Lung (tissue), 12 donors: Measurements from ENCODE around the gene SEMA3A. TPM values are rescaled to one million over a fixed set of nuclear protein-coding genes. Genes with fewer than 3 reads are reported as not detected.
A peak's percentile ranks its signal among the peaks of the same experiment; 100 is the strongest.

Experiments used
- ATAC-seq: fragments of 200-7000 bp; cut with Tn5 transposase; one replicate; pipeline ENCODE4 v1.9.1; 2020; ENCODE audit warnings: moderate number of reproducible peaks; ENCODE audit not compliant: insufficient read depth, low FRiP score
- DNase-seq, 3 donors: peaks; one replicate each; pipeline ENCODE4 v3.0.0-alpha.2; 2013 to 2017
- H3K27ac ChIP-seq, 2 donors: one replicate each; pipeline ENCODE4 v1.5.1; 2013; ENCODE audit warnings: mild to moderate bottlenecking in 2 of 2, moderate library complexity in 2 of 2, control low read depth in 1 of 2, inconsistent platforms in 1 of 2, low read depth in 1 of 2, low read length in 1 of 2
- H3K27me3 ChIP-seq, 3 donors: one replicate each; pipeline ENCODE4 v1.5.1; 2013; ENCODE audit warnings: low read length in 2 of 3; ENCODE audit not compliant: control insufficient read depth in 3 of 3, insufficient read depth in 3 of 3
- H3K36me3 ChIP-seq, 4 donors: one replicate each; pipeline ENCODE4 v1.5.1; 2013; ENCODE audit warnings: low read length in 4 of 4, mild to moderate bottlenecking in 1 of 4, moderate library complexity in 1 of 4; ENCODE audit not compliant: control insufficient read depth in 4 of 4, insufficient read depth in 4 of 4
- H3K4me1 ChIP-seq, 5 donors: one replicate each; pipeline ENCODE4 v1.5.1; 2013; ENCODE audit warnings: low read length in 5 of 5, mild to moderate bottlenecking in 2 of 5, moderate library complexity in 1 of 5; ENCODE audit not compliant: control insufficient read depth in 5 of 5, insufficient read depth in 5 of 5
- H3K4me3 ChIP-seq: one replicate; pipeline ENCODE4 v1.5.1; 2013; ENCODE audit warnings: mild to moderate bottlenecking, control low read depth, moderate library complexity
- H3K9ac ChIP-seq, 2 donors: one replicate each; pipeline ENCODE4 v1.5.1; 2013; ENCODE audit warnings: low read length in 2 of 2, control low read depth in 1 of 2; ENCODE audit not compliant: insufficient read depth in 1 of 2
- H3K9me3 ChIP-seq, 4 donors: one replicate each; pipeline ENCODE4 v1.5.1; 2013; ENCODE audit warnings: low read length in 3 of 4, mild to moderate bottlenecking in 1 of 4, moderate library complexity in 1 of 4; ENCODE audit not compliant: control insufficient read depth in 4 of 4, insufficient read depth in 3 of 4
- CTCF ChIP-seq: IDR thresholded peaks from 2 replicates; pipeline ENCODE4 v1.5.1; 2012; ENCODE audit warnings: mild to moderate bottlenecking; ENCODE audit errors: control extremely low read depth, extremely low read depth
- WGBS, 2 donors: extraction: QIAGEN DNeasy Blood & Tissue Kit; methylation state at CpG; one replicate each; pipeline ENCODE4 v1.1.7; 2013; 5-methylcytosine and 5-hydroxymethylcytosine counted together
- polyA plus RNA-seq, 2 donors: library from polyadenylated mRNA; stranded (reverse); fragments of 200-250 nt; gene quantifications; one replicate each; pipeline ENCODE4 v1.2.1, GENCODE V29; 2013
- total RNA-seq, 2 donors: library from RNA; depleted of rRNA in 1 of 2; stranded (reverse); fragments of >200 nt in 1 of 2; gene quantifications; one replicate each; pipeline ENCODE4 v1.2.1, GENCODE V29; 2014 to 2021
- donor health status: control.
- donor health status: control.
- donor health status: Bipolar disorder and iron deficiency.
- donor health status: healthy.
- donor health status: DM: yes; HTN: yes; CAD: no.

Gene SEMA3A
- total and polyA plus RNA-seq, 4 donors: 0.79 to 21.4 (median 5.5) TPM

GRCh38 chr7:84105586-84105985 lies 89.0 kb downstream of the SEMA3A start:
- no peaks in the 10 kb centered on the region for H3K27me3 ChIP-seq
- peaks cover 0 to 34% (median 0%) of the 10 kb centered on the region in 5 donors for H3K4me1 ChIP-seq
- H3K27ac ChIP-seq: no peak overlapping the region
- no peak for TF ChIP-seq CTCF
- no peaks in the 10 kb centered on the region for H3K36me3 ChIP-seq
- H3K9me3 ChIP-seq: no peaks in the 10 kb centered on the region
- 0 to 58% methylated on average over 1 of the region's 1 CpG for WGBS, 2 donors
- no peak overlapping the region for H3K9ac ChIP-seq
- DNase-seq (no peak), ATAC-seq (no peak)
- no peak overlapping the region for H3K4me3 ChIP-seq

GRCh38 chr7:84104826-84105225 lies 89.8 kb downstream of the SEMA3A start:
- Histone ChIP-seq H3K36me3 (no peaks in the 10 kb centered on the region), H3K4me3 (no peak overlapping the region), H3K9ac (no peak overlapping the region), H3K27me3 (no peaks in the 10 kb centered on the region), H3K27ac (no peak overlapping the region), H3K9me3 (no peaks in the 10 kb centered on the region), H3K4me1 (peaks cover 0 to 30% (median 0%) of the 10 kb centered on the region in 5 donors)
- WGBS, 2 donors: 84 to 87% methylated on average over 3 of the region's 3 CpGs
- ATAC-seq: no peak
- DNase-seq: peak; percentile 23 to 84 (median 82)
- TF ChIP-seq CTCF: no peak

- DNase-seq: no peak
- Histone ChIP-seq H3K9ac (no peak overlapping the region), H3K27me3 (no peaks in the 10 kb centered on the region), H3K4me3 (no peak overlapping the region), H3K4me1 (peaks cover 0 to 26% (median 0%) of the 10 kb centered on the region in 5 donors), H3K27ac (no peak overlapping the region), H3K9me3 (no peaks in the 10 kb centered on the region), H3K36me3 (no peaks in the 10 kb centered on the region)
- no peak for TF ChIP-seq CTCF
- ATAC-seq: no peak
- 100% methylated on average over 1 of the region's 1 CpG for WGBS, 2 donors
These were observed 92.4 kb downstream of the SEMA3A start for GRCh38 chr7:84102213-84102612.

- 90 to 93% methylated on average over 1 of the region's 1 CpG for WGBS, 2 donors
- H3K27ac ChIP-seq: no peak overlapping the region
- H3K4me3 ChIP-seq: no peak overlapping the region
- TF ChIP-seq CTCF: no peak
- no peaks in the 10 kb centered on the region for H3K27me3 ChIP-seq
- ATAC-seq: no peak
- H3K4me1 ChIP-seq: peaks cover 0 to 19% (median 0%) of the 10 kb centered on the region in 5 donors
- no peaks in the 10 kb centered on the region for H3K9me3 ChIP-seq
- H3K9ac ChIP-seq: no peak overlapping the region
- no peak for DNase-seq
- H3K36me3 ChIP-seq: no peaks in the 10 kb centered on the region
These were observed 93.7 kb downstream of the SEMA3A start for GRCh38 chr7:84100866-84101265.
